SK-N-SH (cell line): ENCODE results near the gene SLCO2A1.

Experiments
- EZH2phosphoT487 ChIP-seq: fragments of 200-600 bp; sonication (generic); IDR thresholded peaks from 2 replicates; pipeline ENCODE4 v1.6.1; 2017; ENCODE audit warnings: low read depth, mixed run types, mild to moderate bottlenecking, antibody characterized with exemption, moderate library complexity, borderline replicate concordance
- RFX5 ChIP-seq: IDR thresholded peaks from 2 replicates; pipeline ENCODE4 v1.6.1; 2012; ENCODE audit warnings: mild to moderate bottlenecking, improper control_type of control experiment, low read length
- TAF1 ChIP-seq: IDR thresholded peaks from 2 replicates; pipeline ENCODE4 v1.6.1; 2012; ENCODE audit warnings: low read depth, mild to moderate bottlenecking, low read length, moderate library complexity, borderline replicate concordance
- YY1 ChIP-seq: IDR thresholded peaks from 2 replicates; pipeline ENCODE4 v1.4.0; 2012; ENCODE audit warnings: low read depth, mild to moderate bottlenecking
- TF ChIP-seq, protein P1 (sequence below): IDR thresholded peaks from 2 replicates; pipeline ENCODE4 v1.4.0; 2012; ENCODE audit warnings: low read depth, borderline replicate concordance
- TF ChIP-seq, protein P2 (sequence below): fragments of 200-600 bp; sonication (generic); IDR thresholded peaks from 2 replicates; pipeline ENCODE4 v1.6.1; 2017; ENCODE audit warnings: antibody characterized with exemption, mild to moderate bottlenecking, moderate library complexity

DNA sequence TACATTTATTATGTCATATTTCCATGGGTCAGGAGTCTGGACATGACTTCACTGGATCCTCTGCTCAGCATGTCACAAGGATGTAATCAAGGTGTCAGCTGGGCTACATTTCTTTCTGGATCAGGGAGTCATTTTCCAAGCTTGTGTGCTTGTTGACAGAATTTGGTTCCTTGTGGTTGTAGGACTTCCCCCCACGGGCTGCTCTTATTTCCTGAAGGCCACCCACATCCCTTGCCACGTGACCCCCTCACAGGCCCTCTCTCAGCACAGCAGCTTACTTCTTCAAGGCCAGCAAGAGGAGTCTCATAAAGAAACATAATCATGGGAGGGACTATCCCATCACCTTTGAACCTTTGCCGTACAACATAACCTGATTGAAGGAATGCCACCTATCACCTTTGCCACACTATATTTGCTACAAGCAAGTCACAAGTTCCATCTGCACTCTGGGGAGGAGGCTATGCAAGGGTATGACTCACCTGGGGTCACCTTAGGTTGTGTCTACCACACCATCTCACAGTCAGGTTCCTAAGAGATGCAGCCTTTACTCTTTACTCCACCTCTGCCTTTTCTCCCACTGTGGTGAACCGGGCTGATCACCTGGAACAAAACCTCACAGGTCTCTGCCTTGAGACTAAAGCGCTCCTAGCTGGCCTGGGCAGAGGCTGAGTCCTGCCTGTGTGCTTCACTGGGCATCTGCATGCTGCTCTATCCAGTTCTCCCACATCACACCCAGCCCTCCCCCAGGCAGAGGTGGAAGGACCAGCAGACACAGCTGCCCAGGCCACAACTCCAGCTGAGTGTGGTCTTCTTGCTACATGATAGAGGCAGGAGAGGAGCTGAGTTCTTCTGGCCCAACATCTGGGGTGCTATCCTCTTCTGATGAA is 147.5 kb downstream of the SLCO2A1 start:
- TF ChIP-seq, protein P1, sequence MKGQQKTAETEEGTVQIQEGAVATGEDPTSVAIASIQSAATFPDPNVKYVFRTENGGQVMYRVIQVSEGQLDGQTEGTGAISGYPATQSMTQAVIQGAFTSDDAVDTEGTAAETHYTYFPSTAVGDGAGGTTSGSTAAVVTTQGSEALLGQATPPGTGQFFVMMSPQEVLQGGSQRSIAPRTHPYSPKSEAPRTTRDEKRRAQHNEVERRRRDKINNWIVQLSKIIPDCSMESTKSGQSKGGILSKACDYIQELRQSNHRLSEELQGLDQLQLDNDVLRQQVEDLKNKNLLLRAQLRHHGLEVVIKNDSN, result no peak
- TF ChIP-seq, protein P2, sequence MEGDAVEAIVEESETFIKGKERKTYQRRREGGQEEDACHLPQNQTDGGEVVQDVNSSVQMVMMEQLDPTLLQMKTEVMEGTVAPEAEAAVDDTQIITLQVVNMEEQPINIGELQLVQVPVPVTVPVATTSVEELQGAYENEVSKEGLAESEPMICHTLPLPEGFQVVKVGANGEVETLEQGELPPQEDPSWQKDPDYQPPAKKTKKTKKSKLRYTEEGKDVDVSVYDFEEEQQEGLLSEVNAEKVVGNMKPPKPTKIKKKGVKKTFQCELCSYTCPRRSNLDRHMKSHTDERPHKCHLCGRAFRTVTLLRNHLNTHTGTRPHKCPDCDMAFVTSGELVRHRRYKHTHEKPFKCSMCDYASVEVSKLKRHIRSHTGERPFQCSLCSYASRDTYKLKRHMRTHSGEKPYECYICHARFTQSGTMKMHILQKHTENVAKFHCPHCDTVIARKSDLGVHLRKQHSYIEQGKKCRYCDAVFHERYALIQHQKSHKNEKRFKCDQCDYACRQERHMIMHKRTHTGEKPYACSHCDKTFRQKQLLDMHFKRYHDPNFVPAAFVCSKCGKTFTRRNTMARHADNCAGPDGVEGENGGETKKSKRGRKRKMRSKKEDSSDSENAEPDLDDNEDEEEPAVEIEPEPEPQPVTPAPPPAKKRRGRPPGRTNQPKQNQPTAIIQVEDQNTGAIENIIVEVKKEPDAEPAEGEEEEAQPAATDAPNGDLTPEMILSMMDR, result no peak
- TF ChIP-seq EZH2phosphoT487 (no peak), YY1 (no peak), TAF1 (no peak), RFX5 (no peak)
